IPS-NIHi7 (cell line): Measurements from ENCODE around the gene TMEM131.

Experiments
- DNase-seq: peaks from one replicate; pipeline ENCODE4 v3.0.0; 2012; ENCODE audit warnings: mixed read lengths; ENCODE audit errors: extremely low spot score

Gene TMEM131

GRCh38 chr2:97708608-97709007, 287.1 kb downstream of the TMEM131 start:
- DNase-seq: no peak

- DNase-seq: no peak
Observed at GRCh38 chr2:97708048-97708380, 287.7 kb downstream of the TMEM131 start.

- DNase-seq: no peak
Observed at GRCh38 chr2:97707362-97708047, 288.2 kb downstream of the TMEM131 start.

GRCh38 chr2:97706708-97707345, 288.9 kb downstream of the TMEM131 start:
- no peak for DNase-seq
